MM.1S (cell line): ENCODE measurements around the gene COL13A1.

ENCODE experiments used
- DNase-seq: peaks from one replicate; pipeline ENCODE4 v3.0.0-alpha.2; 2015
- H2AFZ ChIP-seq: fragments of 300-600 bp; sonication (generic); 2 replicates; pipeline ENCODE4 v1.6.0; 2016; ENCODE audit warnings: antibody characterized with exemption, low read length
- H3F3A ChIP-seq: fragments of 300-600 bp; sonication (generic); 2 replicates; pipeline ENCODE4 v1.6.1; 2016; ENCODE audit warnings: mild to moderate bottlenecking, antibody characterized with exemption, low read length, moderate library complexity, mixed read lengths; ENCODE audit not compliant: insufficient read depth
- H3K27ac ChIP-seq: fragments of 300-600 bp; sonication (generic); 2 replicates; pipeline ENCODE4 v1.5.1; 2016; ENCODE audit warnings: mild to moderate bottlenecking, low read length
- H3K27me3 ChIP-seq: fragments of 300-600 bp; sonication (generic); replicated peaks from 2 replicates; pipeline ENCODE4 v1.6.0; 2016; ENCODE audit warnings: low read length; ENCODE audit not compliant: insufficient read depth
- H3K36me3 ChIP-seq: fragments of 300-600 bp; sonication (generic); replicated peaks from 2 replicates; pipeline ENCODE4 v1.6.1; 2016; ENCODE audit warnings: mild to moderate bottlenecking, low read length, mixed read lengths; ENCODE audit not compliant: insufficient read depth
- H3K4me1 ChIP-seq: fragments of 300-600 bp; sonication (generic); 2 replicates; pipeline ENCODE4 v1.6.1; 2016; ENCODE audit warnings: low read length, mixed read lengths
- H3K4me2 ChIP-seq: fragments of 300-600 bp; sonication (generic); 2 replicates; pipeline ENCODE4 v1.6.0; 2016; ENCODE audit warnings: low read depth, low read length
- H3K4me3 ChIP-seq: fragments of 300-600 bp; sonication (generic); 2 replicates; pipeline ENCODE4 v1.5.1; 2016; ENCODE audit warnings: low read length, mixed read lengths
- H3K79me2 ChIP-seq: fragments of 300-600 bp; sonication (generic); 2 replicates; pipeline ENCODE4 v1.6.1; 2016; ENCODE audit warnings: mixed run types, low read length, mixed read lengths
- H3K9ac ChIP-seq: fragments of 300-600 bp; sonication (generic); 2 replicates; pipeline ENCODE4 v1.6.1; 2016; ENCODE audit warnings: low read length, mixed read lengths
- H3K9me2 ChIP-seq: fragments of 300-600 bp; sonication (generic); replicated peaks from 2 replicates; pipeline ENCODE4 v1.6.1; 2016; ENCODE audit warnings: mild to moderate bottlenecking, low read length, mixed read lengths; ENCODE audit not compliant: insufficient read depth
- H3K9me3 ChIP-seq: fragments of 300-600 bp; sonication (generic); replicated peaks from 2 replicates; pipeline ENCODE4 v1.6.1; 2016; ENCODE audit warnings: mild to moderate bottlenecking, low read length, mixed read lengths; ENCODE audit not compliant: insufficient read depth
- H4K20me1 ChIP-seq: fragments of 300-600 bp; sonication (generic); 2 replicates; pipeline ENCODE4 v1.6.1; 2016; ENCODE audit warnings: mild to moderate bottlenecking, low read length, moderate library complexity, mixed read lengths; ENCODE audit not compliant: insufficient read depth
- EZH2 ChIP-seq: fragments of 300-600 bp; sonication (generic); optimal IDR thresholded peaks from 2 replicates; pipeline ENCODE3; 2017; ENCODE audit warnings: low read depth, mild to moderate bottlenecking, antibody characterized with exemption, low read length, mixed read lengths
- EZH2phosphoT487 ChIP-seq: fragments of 300-600 bp; sonication (generic); IDR thresholded peaks from 2 replicates; pipeline ENCODE4 v1.6.1; 2018; ENCODE audit warnings: antibody characterized with exemption, low read length
- TF ChIP-seq, protein P1 (sequence below): fragments of 300-600 bp; sonication (generic); IDR thresholded peaks from 2 replicates; pipeline ENCODE4 v1.5.1; 2016; ENCODE audit warnings: antibody characterized with exemption, low read length, mixed read lengths

Gene COL13A1

DNA sequence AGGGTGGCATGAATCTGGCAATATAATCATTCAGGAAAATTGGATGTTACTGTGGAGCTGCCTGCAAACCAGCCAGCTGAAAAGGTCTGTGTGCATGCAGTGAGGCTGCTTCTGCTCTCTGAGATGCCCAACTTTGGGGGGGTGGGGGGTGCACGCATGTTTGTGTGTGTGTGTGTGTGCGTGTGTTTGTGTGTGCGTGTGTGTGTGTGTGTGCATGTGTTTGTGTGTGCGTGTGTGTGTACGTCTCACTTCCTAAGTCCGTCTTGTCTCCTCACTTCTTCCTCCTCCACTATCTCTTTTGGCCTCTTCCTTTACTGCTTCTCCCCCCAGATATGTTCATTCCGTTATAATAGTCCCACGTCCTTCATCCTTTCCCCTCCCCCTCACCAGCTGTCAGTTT lies 148.1 kb downstream of the COL13A1 start:
- no peak for DNase-seq
- Histone ChIP-seq H2AFZ (no peak overlapping the region), H3K9me3 (no peaks in the 10 kb centered on the region), H3K9ac (no peak overlapping the region), H3K79me2 (no peaks in the 10 kb centered on the region), H4K20me1 (no peaks in the 10 kb centered on the region), H3F3A (no peaks in the 10 kb centered on the region), H3K27ac (no peak overlapping the region), H3K4me3 (no peak overlapping the region), H3K4me1 (no peaks in the 10 kb centered on the region), H3K27me3 (peaks cover 45% of the 10 kb centered on the region), H3K9me2 (no peaks in the 10 kb centered on the region), H3K4me2 (no peak overlapping the region), H3K36me3 (no peaks in the 10 kb centered on the region)
- TF ChIP-seq EZH2 = no peak
- no peak for TF ChIP-seq EZH2phosphoT487
- TF ChIP-seq, protein P1, sequence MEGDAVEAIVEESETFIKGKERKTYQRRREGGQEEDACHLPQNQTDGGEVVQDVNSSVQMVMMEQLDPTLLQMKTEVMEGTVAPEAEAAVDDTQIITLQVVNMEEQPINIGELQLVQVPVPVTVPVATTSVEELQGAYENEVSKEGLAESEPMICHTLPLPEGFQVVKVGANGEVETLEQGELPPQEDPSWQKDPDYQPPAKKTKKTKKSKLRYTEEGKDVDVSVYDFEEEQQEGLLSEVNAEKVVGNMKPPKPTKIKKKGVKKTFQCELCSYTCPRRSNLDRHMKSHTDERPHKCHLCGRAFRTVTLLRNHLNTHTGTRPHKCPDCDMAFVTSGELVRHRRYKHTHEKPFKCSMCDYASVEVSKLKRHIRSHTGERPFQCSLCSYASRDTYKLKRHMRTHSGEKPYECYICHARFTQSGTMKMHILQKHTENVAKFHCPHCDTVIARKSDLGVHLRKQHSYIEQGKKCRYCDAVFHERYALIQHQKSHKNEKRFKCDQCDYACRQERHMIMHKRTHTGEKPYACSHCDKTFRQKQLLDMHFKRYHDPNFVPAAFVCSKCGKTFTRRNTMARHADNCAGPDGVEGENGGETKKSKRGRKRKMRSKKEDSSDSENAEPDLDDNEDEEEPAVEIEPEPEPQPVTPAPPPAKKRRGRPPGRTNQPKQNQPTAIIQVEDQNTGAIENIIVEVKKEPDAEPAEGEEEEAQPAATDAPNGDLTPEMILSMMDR = no peak

DNA sequence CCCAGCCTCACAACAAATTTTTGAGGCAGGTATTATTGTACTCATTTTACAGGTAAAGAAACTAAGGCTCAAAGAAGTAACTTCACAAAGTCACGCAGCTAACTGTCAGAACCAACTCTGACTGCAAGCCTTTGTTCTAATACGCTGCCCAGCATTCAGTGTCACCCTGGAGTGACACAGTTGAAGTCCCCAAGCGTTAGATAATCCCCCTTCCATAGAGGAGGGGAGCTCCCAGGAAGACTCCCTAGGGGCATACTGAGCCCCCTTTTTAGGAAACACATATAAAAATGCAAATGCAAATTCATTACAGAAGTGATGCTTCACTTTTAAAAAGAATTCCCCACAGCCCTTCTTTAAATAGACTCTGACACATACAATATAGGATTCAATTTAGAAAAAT lies 150.0 kb downstream of the COL13A1 start:
- peaks cover 28% of the 10 kb centered on the region for H3K27me3 ChIP-seq
- H3K4me1 ChIP-seq = no peaks in the 10 kb centered on the region
- H3K4me2 ChIP-seq = no peak overlapping the region
- no peak for TF ChIP-seq EZH2phosphoT487
- TF ChIP-seq EZH2 = no peak
- TF ChIP-seq, protein P1 = no peak
- H3K79me2 ChIP-seq = no peaks in the 10 kb centered on the region
- no peak overlapping the region for H2AFZ ChIP-seq
- no peak overlapping the region for H3K27ac ChIP-seq
- H3K36me3 ChIP-seq = no peaks in the 10 kb centered on the region
- no peaks in the 10 kb centered on the region for H3F3A ChIP-seq
- no peaks in the 10 kb centered on the region for H3K9me3 ChIP-seq
- H3K9me2 ChIP-seq = no peaks in the 10 kb centered on the region
- no peaks in the 10 kb centered on the region for H4K20me1 ChIP-seq
- DNase-seq = no peak
- no peak overlapping the region for H3K9ac ChIP-seq
- H3K4me3 ChIP-seq = no peak overlapping the region

DNA sequence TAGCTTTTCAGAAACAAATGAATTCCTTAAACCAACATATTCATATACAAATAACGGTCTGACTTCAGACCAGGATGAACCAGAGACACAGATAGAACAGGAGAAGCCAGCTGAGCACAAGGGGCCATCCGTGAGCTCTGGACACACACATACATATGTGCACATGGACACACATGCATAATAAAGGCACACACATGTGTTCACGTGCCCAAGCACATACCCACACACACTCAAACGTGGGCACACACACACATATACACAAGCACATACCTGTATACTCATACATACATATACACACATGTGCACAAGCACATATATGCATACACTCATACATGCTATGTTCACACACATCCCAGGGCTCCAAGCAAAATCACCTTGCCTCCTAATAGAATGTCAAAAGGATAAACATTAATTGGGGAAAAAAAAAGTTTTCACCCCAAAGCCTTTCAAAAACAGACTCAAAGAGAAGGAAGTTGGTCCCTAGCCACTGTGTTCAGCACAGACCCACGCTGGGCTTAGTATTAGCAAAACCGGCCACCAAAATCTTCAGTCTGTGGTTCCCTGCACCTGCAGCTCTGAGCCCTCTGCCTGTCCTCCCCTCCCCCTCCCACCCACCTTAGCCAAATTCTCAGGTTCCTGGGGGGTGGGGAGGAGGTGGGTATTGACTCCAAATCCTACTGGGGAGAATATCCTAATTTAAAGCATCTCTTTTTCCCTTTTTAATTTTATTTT lies 150.5 kb downstream of the COL13A1 start:
- Histone ChIP-seq H2AFZ (no peak overlapping the region), H3K9ac (no peak overlapping the region), H3K9me3 (no peaks in the 10 kb centered on the region), H3K4me3 (no peak overlapping the region), H3K27ac (no peak overlapping the region), H3K36me3 (no peaks in the 10 kb centered on the region), H3K79me2 (no peaks in the 10 kb centered on the region), H4K20me1 (no peaks in the 10 kb centered on the region), H3F3A (no peaks in the 10 kb centered on the region), H3K9me2 (no peaks in the 10 kb centered on the region), H3K4me2 (no peak overlapping the region), H3K27me3 (peaks cover 24% of the 10 kb centered on the region), H3K4me1 (no peaks in the 10 kb centered on the region)
- DNase-seq = no peak
- TF ChIP-seq, protein P1 = no peak
- no peak for TF ChIP-seq EZH2phosphoT487
- TF ChIP-seq EZH2 = no peak
